Measurements from ENCODE around the gene PRR33. TPM values are rescaled to one million over a fixed set of nuclear protein-coding genes. Genes with fewer than 3 reads are reported as not detected.

The PRR33 gene
- total and polyA plus RNA-seq, 4 donors, result not detected

GRCh38 chr11:1892558-1892957 lies 863 bp upstream of the PRR33 start:
- WGBS, result 62% methylated on average over 5 of the region's 5 CpGs
- TF ChIP-seq MAX (IDR thresholded peaks at IDR 0.05) (no peak), NR2F2 (IDR thresholded peaks at IDR 0.05) (no peak), FOXA2 (IDR thresholded peaks at IDR 0.05) (no peak)
- no peak overlapping the region for H3K9ac ChIP-seq (ENCODE audit: low read depth in 1 of 2, low read length in 2 of 2)
- no peak for DNase-seq (ENCODE audit: low spot score)
- H3K27ac ChIP-seq (ENCODE audit: low read depth in 1 of 2, low read length in 2 of 2), result no peak overlapping the region
- peaks cover 0 to 6% (median 0%) of the 10 kb centered on the region in 4 donors for H3K4me1 ChIP-seq (ENCODE audit: control insufficient read depth in 4 of 4, insufficient read depth in 4 of 4, low read length in 3 of 4)
- no peaks in the 10 kb centered on the region for H3K27me3 ChIP-seq (ENCODE audit: control insufficient read depth in 4 of 4, insufficient read depth in 4 of 4, low read length in 3 of 4)
- H3K9me3 ChIP-seq (ENCODE audit: control insufficient read depth in 4 of 4, low read length in 3 of 4), result no peaks in the 10 kb centered on the region
- H3K36me3 ChIP-seq (ENCODE audit: control insufficient read depth in 4 of 4, insufficient read depth in 3 of 4, low read depth in 1 of 4, low read length in 3 of 4), result no peaks in the 10 kb centered on the region
- H3K4me3 ChIP-seq (ENCODE audit: low read depth in 1 of 3, low read length in 3 of 3), result no peak overlapping the region

GRCh38 chr11:1892116-1892515 lies 421 bp upstream of the PRR33 start:
- 89% methylated on average over 7 of the region's 7 CpGs for WGBS
- H3K36me3 ChIP-seq (ENCODE audit: control insufficient read depth in 4 of 4, insufficient read depth in 3 of 4, low read depth in 1 of 4, low read length in 3 of 4), result no peaks in the 10 kb centered on the region
- peaks cover 0 to 6% (median 0%) of the 10 kb centered on the region in 4 donors for H3K4me1 ChIP-seq (ENCODE audit: control insufficient read depth in 4 of 4, insufficient read depth in 4 of 4, low read length in 3 of 4)
- no peak for DNase-seq (ENCODE audit: low spot score)
- H3K27ac ChIP-seq (ENCODE audit: low read depth in 1 of 2, low read length in 2 of 2), result no peak overlapping the region
- no peaks in the 10 kb centered on the region for H3K9me3 ChIP-seq (ENCODE audit: control insufficient read depth in 4 of 4, low read length in 3 of 4)
- H3K4me3 ChIP-seq (ENCODE audit: low read depth in 1 of 3, low read length in 3 of 3), result no peak overlapping the region
- no peak overlapping the region for H3K9ac ChIP-seq (ENCODE audit: low read depth in 1 of 2, low read length in 2 of 2)
- no peaks in the 10 kb centered on the region for H3K27me3 ChIP-seq (ENCODE audit: control insufficient read depth in 4 of 4, insufficient read depth in 4 of 4, low read length in 3 of 4)
- no peak for TF ChIP-seq FOXA1 (IDR thresholded peaks at IDR 0.05)
- TF ChIP-seq CTCF (IDR thresholded peaks at IDR 0.05; ENCODE audit: low read depth, low read length, missing input control), result no peak
- no peak for TF ChIP-seq REST (IDR thresholded peaks at IDR 0.05)
- TF ChIP-seq ATF3 (IDR thresholded peaks at IDR 0.05), result no peak

- no peaks in the 10 kb centered on the region for H3K36me3 ChIP-seq (ENCODE audit: control insufficient read depth in 4 of 4, insufficient read depth in 3 of 4, low read depth in 1 of 4, low read length in 3 of 4)
- H3K4me3 ChIP-seq (ENCODE audit: low read depth in 1 of 3, low read length in 3 of 3), result no peak overlapping the region
- no peak for DNase-seq (ENCODE audit: low spot score)
- H3K4me1 ChIP-seq (ENCODE audit: control insufficient read depth in 4 of 4, insufficient read depth in 4 of 4, low read length in 3 of 4), result peaks cover 0 to 6% (median 0%) of the 10 kb centered on the region in 4 donors
- TF ChIP-seq RAD21 (IDR thresholded peaks at IDR 0.05), result no peak
- TF ChIP-seq EGR1 (IDR thresholded peaks at IDR 0.05; ENCODE audit: low read depth in 2 of 2), result no peak
- TF ChIP-seq JUND (IDR thresholded peaks at IDR 0.05), result no peak
- TF ChIP-seq GABPA (IDR thresholded peaks at IDR 0.05 in 1 of 2, conservative IDR thresholded peaks at IDR 0.05 in 1 of 2), result no peak
- TF ChIP-seq ATF3 (IDR thresholded peaks at IDR 0.05), result no peak
- no peak for TF ChIP-seq SP1 (IDR thresholded peaks at IDR 0.05)
- no peak for TF ChIP-seq FOXA1 (IDR thresholded peaks at IDR 0.05)
- no peak overlapping the region for H3K27ac ChIP-seq (ENCODE audit: low read depth in 1 of 2, low read length in 2 of 2)
- no peaks in the 10 kb centered on the region for H3K27me3 ChIP-seq (ENCODE audit: control insufficient read depth in 4 of 4, insufficient read depth in 4 of 4, low read length in 3 of 4)
- no peak overlapping the region for H3K9ac ChIP-seq (ENCODE audit: low read depth in 1 of 2, low read length in 2 of 2)
- H3K9me3 ChIP-seq (ENCODE audit: control insufficient read depth in 4 of 4, low read length in 3 of 4), result no peaks in the 10 kb centered on the region
- 80% methylated on average over 34 of the region's 34 CpGs for WGBS
Observed at GRCh38 chr11:1890856-1891830, 552 bp downstream of the PRR33 start.
